ENCODE data around the gene DNMT3A. TPM values are rescaled to one million over a fixed set of nuclear protein-coding genes. Genes with fewer than 3 reads are reported as not detected.
A peak's percentile ranks its signal among the peaks of the same experiment; 100 is the strongest.

Gene DNMT3A
- total RNA-seq, 1 donor from 2014 or later: 16.5 TPM

DNA sequence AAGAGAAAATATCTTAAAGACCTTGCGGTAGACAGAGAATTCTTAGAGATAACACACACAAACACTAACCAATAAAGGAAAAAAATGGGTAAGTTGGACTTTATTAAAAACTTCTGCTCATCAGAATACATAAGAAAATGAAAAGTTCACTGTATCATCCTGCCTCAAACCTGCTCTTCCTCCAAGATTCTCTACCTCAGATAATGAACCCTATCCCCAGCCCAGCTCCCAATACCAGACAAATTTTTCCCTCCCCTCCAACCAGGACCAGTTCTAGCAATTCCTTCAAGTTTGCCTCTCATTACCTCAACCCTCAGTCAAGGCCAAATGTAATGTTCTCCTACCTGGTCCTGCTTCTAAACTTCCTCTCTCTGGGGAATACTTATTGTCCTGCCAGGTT is 79.4 kb downstream of the DNMT3A start:
- H3K9me3 ChIP-seq (replicated peaks): no peaks in the 10 kb centered on the region
- H3K4me1 ChIP-seq: peaks cover 6% of the 10 kb centered on the region
- H3K36me3 ChIP-seq: peaks cover 27% of the 10 kb centered on the region
- H3K27ac ChIP-seq (replicated peaks): no peak overlapping the region
- no peaks in the 10 kb centered on the region for H3K27me3 ChIP-seq (ENCODE audit: low read depth)
- TF ChIP-seq, protein P1, sequence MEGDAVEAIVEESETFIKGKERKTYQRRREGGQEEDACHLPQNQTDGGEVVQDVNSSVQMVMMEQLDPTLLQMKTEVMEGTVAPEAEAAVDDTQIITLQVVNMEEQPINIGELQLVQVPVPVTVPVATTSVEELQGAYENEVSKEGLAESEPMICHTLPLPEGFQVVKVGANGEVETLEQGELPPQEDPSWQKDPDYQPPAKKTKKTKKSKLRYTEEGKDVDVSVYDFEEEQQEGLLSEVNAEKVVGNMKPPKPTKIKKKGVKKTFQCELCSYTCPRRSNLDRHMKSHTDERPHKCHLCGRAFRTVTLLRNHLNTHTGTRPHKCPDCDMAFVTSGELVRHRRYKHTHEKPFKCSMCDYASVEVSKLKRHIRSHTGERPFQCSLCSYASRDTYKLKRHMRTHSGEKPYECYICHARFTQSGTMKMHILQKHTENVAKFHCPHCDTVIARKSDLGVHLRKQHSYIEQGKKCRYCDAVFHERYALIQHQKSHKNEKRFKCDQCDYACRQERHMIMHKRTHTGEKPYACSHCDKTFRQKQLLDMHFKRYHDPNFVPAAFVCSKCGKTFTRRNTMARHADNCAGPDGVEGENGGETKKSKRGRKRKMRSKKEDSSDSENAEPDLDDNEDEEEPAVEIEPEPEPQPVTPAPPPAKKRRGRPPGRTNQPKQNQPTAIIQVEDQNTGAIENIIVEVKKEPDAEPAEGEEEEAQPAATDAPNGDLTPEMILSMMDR (IDR thresholded peaks at IDR 0.05; ENCODE audit: borderline replicate concordance): no peak
- DNase-seq: no peak
- no peak overlapping the region for H3K4me3 ChIP-seq
- intact Hi-C loops (cut with micrococcal nuclease): no loop called here

DNA sequence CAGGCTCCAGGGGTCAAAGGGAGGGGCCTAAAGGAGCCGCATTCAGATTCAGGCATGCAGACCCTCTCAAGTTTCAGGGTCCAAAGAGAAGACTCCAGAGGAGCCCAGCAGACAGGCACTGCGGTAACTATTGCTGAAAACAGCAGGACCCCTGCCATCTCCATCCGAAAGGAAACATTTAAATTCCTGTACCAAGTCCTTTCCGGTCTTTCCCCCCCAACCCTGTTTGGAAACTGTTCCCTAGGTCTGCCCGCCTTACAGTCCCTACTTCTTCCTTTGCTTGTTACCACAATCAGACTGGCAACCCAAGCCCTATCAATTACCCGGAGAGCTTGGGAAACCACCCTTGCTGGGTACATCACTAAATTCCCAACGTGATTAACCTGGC is 82.0 kb downstream of the DNMT3A start:
- DNase-seq: no peak
- no peaks in the 10 kb centered on the region for H3K9me3 ChIP-seq (replicated peaks)
- no peaks in the 10 kb centered on the region for H3K27me3 ChIP-seq (ENCODE audit: low read depth)
- peaks cover 17% of the 10 kb centered on the region for H3K4me1 ChIP-seq
- TF ChIP-seq, protein P1 (IDR thresholded peaks at IDR 0.05; ENCODE audit: borderline replicate concordance): no peak
- peaks cover 24% of the 10 kb centered on the region for H3K36me3 ChIP-seq
- intact Hi-C loops (cut with micrococcal nuclease): no loop called here
- H3K27ac ChIP-seq (replicated peaks): no peak overlapping the region
- H3K4me3 ChIP-seq: no peak overlapping the region

DNA sequence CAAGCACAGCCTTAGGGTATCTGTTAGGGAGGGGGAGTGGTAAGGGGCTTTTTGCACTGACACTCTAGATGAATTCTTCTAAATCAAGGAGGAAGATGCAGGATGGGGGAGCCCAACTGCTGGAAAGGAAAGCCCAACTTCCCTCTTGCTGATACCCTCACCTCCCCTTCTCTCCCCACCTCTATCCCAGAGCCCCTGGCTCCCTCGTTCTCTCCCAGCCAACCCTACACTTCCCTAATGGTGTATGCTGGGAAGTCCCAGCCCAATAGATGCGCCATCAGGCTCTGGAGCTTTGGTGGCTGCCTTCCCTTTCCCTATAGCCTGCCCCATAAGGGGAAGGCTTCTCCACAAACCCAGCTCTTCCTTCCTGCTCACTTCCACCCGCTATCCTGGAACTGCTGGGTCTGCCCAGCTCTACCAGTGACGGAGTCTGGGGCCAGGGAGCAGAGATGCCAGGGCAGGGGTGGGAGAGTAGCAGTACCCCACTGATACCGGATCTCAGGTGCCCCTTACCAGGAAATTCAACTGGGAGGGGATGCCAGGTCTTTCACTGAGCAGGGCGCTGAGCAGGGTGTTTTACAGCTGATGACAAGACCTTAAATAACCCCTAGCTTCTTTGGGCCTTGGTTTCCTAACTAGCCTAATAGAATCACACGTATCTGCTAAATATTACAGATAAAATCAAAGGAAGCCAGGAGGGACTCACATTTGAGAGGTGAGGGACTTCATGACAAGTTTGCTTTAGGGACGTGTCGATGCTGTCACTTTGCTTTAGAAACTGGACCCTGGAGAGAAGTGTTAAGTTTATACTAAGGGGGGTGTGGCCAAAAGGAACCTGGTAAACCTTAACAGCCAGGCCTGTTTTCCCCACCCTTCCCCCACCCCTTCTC is 82.6 kb downstream of the DNMT3A start:
- Histone ChIP-seq H3K9me3 (replicated peaks) (no peaks in the 10 kb centered on the region), H3K27ac (replicated peaks) (no peak overlapping the region), H3K4me1 (peaks cover 17% of the 10 kb centered on the region), H3K27me3 (ENCODE audit: low read depth) (no peaks in the 10 kb centered on the region), H3K4me3 (no peak overlapping the region), H3K36me3 (peaks cover 24% of the 10 kb centered on the region)
- TF ChIP-seq, protein P1 (IDR thresholded peaks at IDR 0.05; ENCODE audit: borderline replicate concordance): no peak
- no peak for DNase-seq
- intact Hi-C loops (cut with micrococcal nuclease): no loop called here

DNA sequence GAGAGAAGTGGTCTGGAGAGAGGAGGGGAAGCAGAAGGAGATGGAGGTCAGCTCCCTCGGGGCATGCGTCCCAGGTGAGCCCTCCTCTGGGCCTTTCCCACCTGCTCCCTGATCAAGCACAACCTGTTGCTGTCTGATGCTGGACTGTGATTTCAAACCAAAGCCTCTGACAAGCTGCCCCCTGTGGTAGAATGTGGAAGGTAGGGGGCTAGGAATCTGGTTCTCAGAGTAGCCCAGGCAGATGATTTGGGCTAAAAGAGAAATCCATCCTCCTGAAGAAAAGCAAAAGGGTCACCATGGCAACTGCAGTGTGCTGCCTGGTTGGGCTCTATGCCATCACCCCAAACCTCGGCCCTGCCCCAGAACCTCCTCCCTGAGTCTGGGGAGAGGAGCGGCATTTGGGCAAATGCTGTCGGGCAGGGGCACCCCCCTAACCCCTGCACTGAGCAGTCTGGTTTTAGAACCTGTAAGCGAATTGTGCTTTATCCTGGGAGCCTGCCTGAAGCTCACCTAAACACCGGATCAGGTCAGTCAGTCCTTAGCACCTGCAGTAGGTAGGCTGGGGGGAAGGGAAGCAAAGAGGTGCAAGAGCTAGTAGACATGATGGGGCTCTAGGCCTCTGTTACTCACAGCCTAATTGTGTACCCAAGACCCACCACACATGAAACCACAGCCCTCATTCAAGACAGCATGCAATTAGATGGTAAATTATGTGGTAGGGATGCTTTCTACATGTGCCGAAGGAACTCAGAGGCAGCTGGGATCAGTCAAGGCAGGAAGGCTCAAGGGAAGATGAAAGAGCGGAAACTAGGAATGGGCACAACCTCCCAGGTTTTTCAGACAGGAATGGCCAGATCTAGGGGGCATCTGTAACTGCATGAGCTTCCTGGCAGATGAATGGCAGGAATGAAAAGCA is 83.5 kb downstream of the DNMT3A start:
- no peak for DNase-seq
- Histone ChIP-seq H3K4me3 (no peak overlapping the region), H3K9me3 (replicated peaks) (no peaks in the 10 kb centered on the region), H3K4me1 (peaks cover 17% of the 10 kb centered on the region), H3K36me3 (peaks cover 22% of the 10 kb centered on the region), H3K27me3 (ENCODE audit: low read depth) (no peaks in the 10 kb centered on the region), H3K27ac (replicated peaks) (peak overlapping the region; percentile 40)
- intact Hi-C loops (cut with micrococcal nuclease): no loop called here
- TF ChIP-seq, protein P1 (IDR thresholded peaks at IDR 0.05; ENCODE audit: borderline replicate concordance): no peak

DNA sequence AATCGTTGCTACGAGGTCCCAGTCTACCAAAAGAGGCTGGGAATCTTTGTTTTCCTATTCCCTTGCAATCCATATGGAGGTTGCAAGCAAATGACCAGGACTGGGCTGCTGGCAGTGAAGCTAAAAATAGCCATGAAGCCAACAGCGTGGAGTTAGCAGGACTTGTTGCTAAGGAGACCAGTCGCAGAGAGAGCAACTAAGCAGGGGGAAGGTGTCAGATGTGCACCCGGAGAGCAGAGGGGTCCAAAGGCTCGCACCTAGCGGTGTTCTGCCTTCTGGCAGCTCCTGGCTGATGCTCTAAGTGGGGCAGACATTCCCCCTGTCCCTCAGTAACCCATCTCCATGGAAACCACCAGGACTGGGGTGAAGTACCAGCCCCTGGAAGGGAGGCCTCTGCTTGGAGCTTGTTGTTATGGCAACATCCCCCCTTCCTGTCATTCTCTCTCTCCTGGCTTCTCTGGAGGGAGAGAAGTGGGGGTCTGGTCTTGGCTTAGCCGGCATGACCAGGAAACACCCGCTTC is 84.6 kb downstream of the DNMT3A start:
- H3K9me3 ChIP-seq (replicated peaks): no peaks in the 10 kb centered on the region
- H3K36me3 ChIP-seq: peaks cover 17% of the 10 kb centered on the region
- intact Hi-C loops (cut with micrococcal nuclease): no loop called here
- H3K27me3 ChIP-seq (ENCODE audit: low read depth): no peaks in the 10 kb centered on the region
- peaks cover 27% of the 10 kb centered on the region for H3K4me1 ChIP-seq
- TF ChIP-seq, protein P1 (IDR thresholded peaks at IDR 0.05; ENCODE audit: borderline replicate concordance): no peak
- peak overlapping the region; percentile 40 for H3K27ac ChIP-seq (replicated peaks)
- no peak for DNase-seq
- H3K4me3 ChIP-seq: no peak overlapping the region
